ENCODE data around the gene RASSF4.

The RASSF4 gene

DNA sequence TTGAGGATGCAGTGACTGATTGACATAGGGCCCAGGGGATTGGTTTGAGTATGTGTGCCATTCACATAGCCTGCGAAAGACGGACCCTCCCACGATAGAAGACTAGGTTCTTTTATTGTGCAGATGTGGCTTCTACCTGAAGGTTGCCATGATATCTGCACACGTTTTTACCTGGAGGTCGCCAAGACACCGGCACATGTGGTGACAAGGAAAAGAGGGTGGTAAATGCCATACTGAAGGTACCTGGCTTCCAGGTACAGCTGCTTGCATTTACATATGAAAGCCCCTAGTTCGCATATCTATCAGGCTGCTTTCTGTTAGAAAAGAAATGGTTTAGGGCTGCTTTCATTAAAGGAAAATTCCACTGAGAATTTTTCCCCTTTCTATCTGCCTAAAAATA is 84.7 kb downstream of the RASSF4 start:
- Histone ChIP-seq H2AFZ (ENCODE audit: low read depth, low read length) (no peak overlapping the region), H3K27ac (ENCODE audit: low read length) (no peak overlapping the region), H3K4me2 (ENCODE audit: low read length) (no peak overlapping the region), H3K9me3 (ENCODE audit: insufficient read depth, low read length) (no peaks in the 10 kb centered on the region), H3K36me3 (replicated peaks; ENCODE audit: low read depth, low read length) (no peaks in the 10 kb centered on the region), H4K20me1 (ENCODE audit: insufficient read depth, low read length) (no peaks in the 10 kb centered on the region), H3K4me1 (ENCODE audit: low read length) (no peaks in the 10 kb centered on the region), H3K27me3 (ENCODE audit: low read depth, low read length) (no peaks in the 10 kb centered on the region), H3K79me2 (ENCODE audit: low read length) (no peaks in the 10 kb centered on the region), H3K4me3 (ENCODE audit: low read length) (no peak overlapping the region), H3K9ac (ENCODE audit: low read length) (no peak overlapping the region)
- TF ChIP-seq EZH2phosphoT487 (IDR thresholded peaks at IDR 0.05; ENCODE audit: low read depth) (no peak), CTCF (IDR thresholded peaks at IDR 0.05; ENCODE audit: low read depth, low read length) (no peak)

Data from OCI-LY3 (cell line).